ENCODE data around the gene MBP.
A peak's percentile ranks its signal among the peaks of the same experiment; 100 is the strongest.

Gene MBP

DNA sequence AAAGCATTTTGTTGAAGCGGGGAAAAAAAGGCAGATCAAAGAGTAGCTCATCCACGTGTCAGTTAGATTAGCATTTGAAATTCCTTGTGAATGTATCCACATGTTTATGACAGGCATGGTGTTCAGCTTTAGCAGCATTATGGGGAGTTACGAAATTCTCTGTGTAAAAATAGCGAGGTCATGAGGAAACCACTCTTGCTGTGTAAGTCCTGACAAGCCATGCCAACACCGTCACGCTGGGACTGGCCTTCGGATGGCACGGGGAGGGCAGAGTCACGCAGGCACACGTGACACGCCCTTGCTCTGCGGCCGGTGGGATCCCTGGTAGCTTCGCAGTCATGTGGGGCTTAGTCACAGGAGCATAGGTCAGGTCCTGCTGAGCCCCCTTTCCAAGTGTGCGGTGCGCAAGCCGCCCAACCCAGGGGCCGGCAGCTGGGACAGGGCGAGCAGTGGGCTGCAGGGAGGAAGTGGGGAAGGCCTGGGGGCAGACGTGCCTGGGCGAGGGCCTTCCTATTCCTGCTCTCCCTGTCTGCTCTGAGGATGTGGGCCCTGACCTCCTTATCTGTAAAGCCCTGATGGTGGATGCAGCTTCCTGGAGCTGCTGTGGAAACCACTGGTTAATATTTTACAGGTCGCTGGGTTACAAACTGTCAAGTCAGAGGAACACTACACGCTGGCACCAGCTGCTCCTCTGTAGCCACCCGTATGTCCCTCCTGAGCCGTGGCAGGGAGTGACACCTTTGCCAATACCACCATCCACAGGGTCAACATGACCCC is 18.0 kb downstream of the MBP start:
- DNase-seq (ENCODE audit: low spot score) = peak; percentile 67

DNA sequence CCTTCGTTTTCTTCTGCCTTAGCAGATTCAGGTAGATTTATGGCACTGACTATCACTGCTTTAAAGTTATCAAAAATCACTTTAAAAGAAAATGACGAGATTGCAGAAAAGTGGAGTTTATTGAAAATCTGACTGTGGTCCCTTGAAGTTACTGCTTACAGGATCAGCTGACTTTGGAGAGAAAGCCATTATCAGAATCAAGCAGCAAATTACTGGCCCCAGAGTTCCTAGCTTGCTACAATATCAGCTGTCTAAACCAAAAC is 18.5 kb downstream of the MBP start:
- DNase-seq (ENCODE audit: low spot score) = no peak

- peak; percentile 41 for DNase-seq (ENCODE audit: low spot score)
Observed at GRCh38 chr18:77113361-77114151, 19.0 kb downstream of the MBP start.

DNA sequence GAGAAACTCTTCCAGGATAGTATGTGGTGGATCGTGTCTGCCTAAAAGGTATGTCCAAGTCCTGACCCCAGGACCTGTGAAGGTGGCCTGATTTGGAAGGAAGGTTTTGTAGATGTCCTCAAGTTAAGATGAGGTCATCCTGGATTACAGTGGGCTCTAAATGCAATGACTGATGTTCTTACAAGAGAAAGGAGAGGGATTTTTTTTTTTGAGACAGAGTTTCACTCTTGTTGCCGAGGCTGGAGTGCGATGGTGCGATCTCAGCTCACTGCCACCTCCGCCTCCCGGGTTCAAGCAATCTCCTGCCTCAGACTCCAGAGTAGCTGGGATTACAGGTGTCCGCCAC is 19.9 kb downstream of the MBP start:
- DNase-seq (ENCODE audit: low spot score) = no peak

- peak; percentile 60 for DNase-seq (ENCODE audit: low spot score)
Observed at GRCh38 chr18:77111951-77112746, 20.4 kb downstream of the MBP start.

GRCh38 chr18:77111449-77111848 is 21.1 kb downstream of the MBP start:
- peak; percentile 56 for DNase-seq (ENCODE audit: low spot score)

- DNase-seq (ENCODE audit: low spot score) = peak; percentile 46
Observed at GRCh38 chr18:77110936-77111335, 21.6 kb downstream of the MBP start.

- DNase-seq (ENCODE audit: low spot score) = no peak
Observed at GRCh38 chr18:77110400-77110799, 22.2 kb downstream of the MBP start.

DNA sequence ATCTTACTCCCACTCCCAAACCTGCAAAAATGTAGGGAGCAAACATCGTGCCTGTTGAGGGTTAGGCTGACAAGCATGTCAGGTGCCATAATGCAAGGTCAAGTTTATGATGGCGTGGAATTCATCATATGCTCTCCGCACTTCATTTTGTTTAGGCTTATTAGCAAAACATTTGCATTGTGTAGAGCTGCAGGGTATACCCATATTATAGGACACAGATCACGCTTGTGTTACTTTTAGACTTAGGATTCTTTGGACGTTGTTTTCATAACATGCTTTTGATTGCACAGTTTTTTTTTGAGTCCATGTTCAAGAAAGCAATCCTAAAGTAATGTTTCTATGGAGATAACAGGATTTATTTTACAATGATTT is 22.9 kb downstream of the MBP start:
- no peak for DNase-seq (ENCODE audit: low spot score)

GRCh38 chr18:77108821-77109647 is 23.5 kb downstream of the MBP start:
- DNase-seq (ENCODE audit: low spot score) = no peak

DNA sequence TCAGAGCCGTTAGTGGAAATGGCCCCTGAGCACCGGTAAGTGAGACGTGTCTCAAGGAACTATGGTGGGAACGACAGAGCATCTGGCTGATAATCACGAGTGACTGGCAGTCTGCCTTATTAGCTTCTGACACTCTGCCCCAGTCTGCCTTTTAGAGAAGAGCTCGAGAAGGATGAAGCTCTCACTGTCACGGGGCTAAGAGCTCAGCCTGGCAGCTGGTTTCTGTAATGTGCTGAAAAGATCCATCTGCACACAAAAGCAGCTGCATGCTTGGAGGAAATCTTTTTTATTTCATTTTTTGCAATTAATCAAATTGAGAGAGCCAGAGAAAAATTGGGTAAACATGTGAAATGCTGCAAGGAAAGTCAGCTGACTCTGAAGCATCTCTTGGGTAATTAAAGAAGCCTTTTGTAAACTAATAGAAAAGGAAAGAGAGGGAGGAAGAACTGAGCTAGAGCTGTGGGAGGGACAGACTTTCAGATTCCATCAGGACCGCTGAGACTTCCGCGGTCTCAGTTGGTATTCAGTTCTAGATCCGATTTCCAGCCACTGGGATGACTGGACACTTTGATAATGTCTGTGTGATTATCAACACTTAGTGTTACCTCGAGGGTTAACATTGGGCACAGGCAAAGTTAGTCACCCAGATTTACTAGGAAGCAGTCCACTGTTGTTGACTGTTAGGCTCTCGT is 24.4 kb downstream of the MBP start:
- peak; percentile 64 for DNase-seq (ENCODE audit: low spot score)

DNA sequence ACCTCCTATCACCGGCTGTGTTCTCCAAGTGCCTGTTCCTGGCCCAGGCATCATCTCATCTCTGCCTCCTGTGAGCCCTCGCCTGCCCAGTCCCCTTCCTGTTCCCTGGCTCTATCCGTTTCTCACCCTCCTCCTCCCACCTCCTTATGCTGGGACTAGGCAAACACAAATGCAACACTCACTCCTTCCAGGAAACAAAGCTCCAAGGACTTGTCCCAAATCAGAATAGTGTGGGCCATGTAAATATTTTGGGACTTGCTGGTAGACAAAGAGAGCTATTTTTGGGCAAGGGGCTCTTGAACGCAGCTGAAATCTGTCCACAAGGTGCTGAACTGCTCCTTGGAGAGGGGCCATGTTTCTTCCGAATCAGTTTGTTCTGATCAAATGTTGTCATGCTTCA is 25.3 kb downstream of the MBP start:
- DNase-seq (ENCODE audit: low spot score) = no peak

DNA sequence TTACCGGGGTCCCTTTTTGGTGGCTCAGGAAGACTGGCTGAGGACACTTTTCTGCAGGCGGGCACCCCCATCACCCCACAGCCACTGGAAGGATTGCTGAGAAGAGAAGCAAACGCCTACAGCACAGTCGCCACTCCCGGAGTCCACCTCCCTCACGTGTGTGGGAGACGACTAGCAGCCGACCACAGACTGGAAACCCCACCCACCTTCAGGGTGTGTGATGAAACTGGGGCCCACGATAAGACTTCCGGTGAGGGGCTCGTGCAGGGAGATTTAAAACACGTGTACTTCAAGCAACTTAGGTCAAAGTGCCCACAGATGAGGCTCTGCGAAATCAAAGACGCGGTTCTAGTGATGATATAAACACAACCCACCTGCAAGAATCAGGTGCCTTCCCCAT is 26.3 kb downstream of the MBP start:
- peak; percentile 62 for DNase-seq (ENCODE audit: low spot score)

- no peak for DNase-seq (ENCODE audit: low spot score)
Observed at GRCh38 chr18:77105680-77106079, 26.9 kb downstream of the MBP start.

- no peak for DNase-seq (ENCODE audit: low spot score)
Observed at GRCh38 chr18:77105028-77105427, 27.6 kb downstream of the MBP start.

GRCh38 chr18:77103991-77104531 is 28.5 kb downstream of the MBP start:
- DNase-seq (ENCODE audit: low spot score) = no peak

DNA sequence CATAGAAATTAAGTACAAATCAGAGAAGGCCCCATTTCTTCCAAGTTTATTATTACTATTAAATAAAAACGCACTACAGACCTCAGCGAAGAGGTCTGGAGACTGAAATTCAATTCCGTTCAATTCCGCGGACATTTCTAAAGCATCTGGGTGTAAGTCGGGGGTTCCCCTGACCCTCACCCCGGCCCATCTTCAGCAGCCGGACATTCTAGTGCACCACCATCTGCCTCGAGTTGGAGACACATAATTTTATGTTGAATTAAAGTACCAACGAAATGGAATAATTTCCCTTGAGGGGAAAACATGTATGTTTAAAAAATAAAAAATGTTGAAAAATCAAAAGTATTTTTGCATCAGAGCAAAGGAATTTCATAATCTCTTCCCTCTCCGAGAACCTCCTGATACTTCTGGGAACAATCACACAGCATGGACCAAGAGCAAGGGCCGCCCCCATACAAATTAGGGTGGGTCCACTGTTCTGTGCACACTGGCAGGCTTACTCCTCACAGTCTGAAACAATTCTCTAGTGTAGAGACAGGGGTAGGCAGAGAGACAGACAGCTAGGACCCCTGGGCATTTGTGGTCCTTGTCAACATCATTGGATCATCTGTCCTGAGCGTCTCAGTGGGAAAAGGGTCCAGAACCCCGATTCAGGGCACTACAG is 29.3 kb downstream of the MBP start:
- peak; percentile 59 for DNase-seq (ENCODE audit: low spot score)

- DNase-seq (ENCODE audit: low spot score) = no peak
Observed at GRCh38 chr18:77102259-77103040, 30.1 kb downstream of the MBP start.

DNA sequence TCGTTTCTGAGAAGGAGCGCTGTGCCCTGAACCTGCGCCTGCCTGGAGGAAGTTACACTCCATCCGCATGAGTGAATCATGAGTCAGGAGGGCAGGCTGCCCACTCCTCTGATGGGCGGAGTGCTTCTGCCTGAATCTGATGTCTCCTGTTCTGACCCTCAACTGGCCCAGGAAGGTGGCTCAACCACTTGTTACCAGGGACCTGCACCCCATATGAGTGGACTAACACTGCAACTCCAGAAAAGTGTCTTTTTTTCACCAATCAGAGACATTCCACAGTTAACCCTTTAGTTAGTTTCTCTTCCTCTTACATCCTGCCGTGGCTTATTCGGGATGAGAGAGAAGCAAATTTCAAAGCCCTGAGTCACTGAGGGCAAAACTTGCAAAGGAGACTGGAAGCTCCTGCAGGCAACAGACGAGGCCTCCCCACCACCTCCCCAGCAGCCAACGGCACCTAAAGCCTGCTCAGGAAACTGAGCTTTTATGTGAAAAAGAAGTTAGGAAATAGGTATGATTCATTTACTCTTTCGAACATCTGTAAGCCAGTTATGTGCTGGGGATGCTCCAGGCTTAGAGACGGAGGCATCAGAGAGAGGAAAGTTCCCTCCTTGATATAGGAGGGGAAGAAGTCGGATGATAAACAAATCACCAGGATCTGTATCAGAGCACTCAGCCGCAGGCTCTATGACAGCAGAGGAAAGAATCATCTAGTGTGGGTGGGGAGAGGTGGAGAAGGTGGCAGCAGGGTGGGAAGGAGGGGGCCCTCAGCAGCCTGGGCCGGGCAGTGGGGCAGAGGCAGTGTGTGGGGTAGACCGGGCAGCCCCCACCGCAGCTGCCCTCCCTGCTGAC is 30.9 kb downstream of the MBP start:
- DNase-seq (ENCODE audit: low spot score) = peak; percentile 60
